Esophagus muscularis mucosa (tissue), 3 donors: ENCODE results near the gene SELENOF.
"Not testable (repeated sequence)": the region's sequence is repeated elsewhere in the genome, so short reads cannot be mapped to it uniquely, and the experiment has no call there.

ENCODE experiments used
- CTCF ChIP-seq, 3 experiments: fragments of 200-600 bp in 2 of 3; fragments of 450-650 bp in 1 of 3; sonication (generic) in 2 of 3; IDR thresholded peaks; one replicate each; pipeline ENCODE4 v1.5.1; 2017 to 2019; ENCODE audit warnings: antibody characterized with exemption in 3 of 3, mild to moderate bottlenecking in 2 of 3, moderate library complexity in 1 of 3
- POLR2AphosphoS5 ChIP-seq, 2 donors: sonication (generic); formaldehyde crosslinking; IDR thresholded peaks; one replicate each; pipeline ENCODE4 v1.6.1; 2017; ENCODE audit warnings: antibody characterized with exemption in 2 of 2

GRCh38 chr1:86899401-86899800, 14.5 kb downstream of the SELENOF start:
- not testable (repeated sequence) for TF ChIP-seq CTCF, POLR2AphosphoS5 (IDR thresholded peaks at IDR 0.05)
